HS-27A (cell line): ENCODE measurements around the gene ZNF714.
A peak's percentile ranks its signal among the peaks of the same experiment; 100 is the strongest.
"Not testable (repeated sequence)": the region's sequence is repeated elsewhere in the genome, so short reads cannot be mapped to it uniquely, and the experiment has no call there.

Source experiments
- DNase-seq: peaks from one replicate; pipeline ENCODE4 v3.0.0-alpha.2; 2012; ENCODE audit warnings: low read depth, missing footprints

Gene ZNF714

DNA sequence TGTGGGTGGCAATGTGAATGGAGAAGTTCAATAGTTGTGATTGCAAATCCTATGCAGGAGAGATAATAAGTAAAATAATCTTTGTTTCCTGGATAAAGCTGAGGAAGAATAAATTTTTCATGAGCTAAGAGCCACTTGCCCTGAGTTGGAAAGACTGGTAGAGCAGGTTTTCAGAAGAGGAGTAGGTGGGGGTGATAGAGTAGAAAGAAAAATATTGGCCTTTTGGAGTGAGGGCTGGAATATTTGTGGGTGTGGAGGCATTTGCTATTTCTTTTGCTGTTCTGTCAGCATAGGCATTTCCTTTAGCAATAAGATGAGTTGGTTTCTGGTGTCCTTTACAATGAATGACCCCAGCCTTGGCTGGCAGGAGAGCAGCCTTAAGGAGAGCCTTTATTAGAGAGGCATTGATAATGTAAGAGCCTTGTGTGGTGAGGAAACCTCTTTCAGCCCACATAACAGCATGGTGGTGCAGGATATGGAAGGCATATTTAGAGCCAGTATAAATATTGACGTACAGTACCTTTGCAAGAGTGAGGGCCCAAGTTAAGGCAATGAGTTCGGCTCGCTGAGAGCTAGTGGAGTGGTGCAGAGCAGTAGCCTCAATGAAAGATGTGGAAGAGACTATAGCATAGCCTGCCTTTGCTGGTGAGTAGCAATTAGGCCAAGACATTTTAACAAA lies 48.2 kb downstream of the ZNF714 start:
- no peak for DNase-seq

DNA sequence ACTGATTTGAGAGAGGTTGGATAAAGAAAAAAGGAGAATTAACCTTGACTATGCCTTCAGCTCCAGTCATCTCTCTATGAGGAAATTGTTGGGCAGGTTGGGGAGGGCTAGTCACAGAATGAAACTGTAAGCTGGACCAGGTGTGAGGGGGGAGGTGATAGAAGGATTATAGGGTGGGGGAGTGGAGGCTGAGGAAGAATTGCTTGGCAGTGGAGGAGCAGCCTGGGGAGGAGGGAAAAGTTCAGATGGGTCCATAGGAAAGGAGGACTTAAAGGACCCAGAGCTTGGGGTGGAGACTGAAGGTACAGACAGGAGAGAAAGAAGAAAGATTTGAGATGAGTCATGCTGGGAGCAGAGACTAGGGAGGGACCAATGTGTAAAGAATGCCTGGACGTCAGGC lies 51.6 kb downstream of the ZNF714 start:
- DNase-seq: no peak

DNA sequence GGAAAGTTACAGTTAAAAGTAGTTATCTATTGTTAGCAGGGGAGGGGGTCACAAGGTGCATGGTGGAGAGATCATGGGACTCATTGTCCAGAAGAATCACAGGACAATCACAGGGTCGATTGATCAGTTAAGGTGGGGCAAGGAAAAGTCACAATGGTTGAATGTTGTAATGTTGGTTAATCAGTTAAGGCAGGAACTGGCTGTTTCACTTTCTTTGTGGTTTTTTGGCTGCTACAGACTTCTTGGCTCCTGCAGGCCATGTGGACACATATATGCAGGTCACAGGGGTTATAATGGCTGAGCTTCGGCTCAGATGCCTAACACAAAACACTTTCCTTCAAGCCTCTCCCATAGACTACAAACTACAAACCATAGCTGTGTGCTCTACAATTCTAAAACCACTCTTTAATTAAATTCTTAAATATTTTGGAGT lies 52.9 kb downstream of the ZNF714 start:
- DNase-seq: no peak

DNA sequence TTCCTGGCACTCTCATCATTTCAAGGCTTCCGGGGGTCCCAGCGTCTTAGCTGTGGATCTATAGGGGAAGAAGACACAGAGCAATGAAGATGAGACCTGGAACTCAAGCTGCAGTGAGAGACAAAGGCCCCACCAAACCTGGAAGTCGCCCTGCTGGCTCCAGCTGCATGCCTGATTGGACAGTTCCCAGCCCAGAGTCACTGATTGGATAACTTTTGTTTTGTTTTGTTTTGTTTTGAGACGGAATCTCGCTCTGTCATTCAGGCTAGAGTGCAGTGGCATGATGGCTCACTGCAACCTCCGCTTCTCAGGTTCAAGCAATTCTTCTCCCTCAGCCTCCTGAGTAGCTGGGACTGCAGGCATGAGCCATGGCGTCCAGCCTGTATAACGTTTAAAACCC lies 53.4 kb downstream of the ZNF714 start:
- no peak for DNase-seq

DNA sequence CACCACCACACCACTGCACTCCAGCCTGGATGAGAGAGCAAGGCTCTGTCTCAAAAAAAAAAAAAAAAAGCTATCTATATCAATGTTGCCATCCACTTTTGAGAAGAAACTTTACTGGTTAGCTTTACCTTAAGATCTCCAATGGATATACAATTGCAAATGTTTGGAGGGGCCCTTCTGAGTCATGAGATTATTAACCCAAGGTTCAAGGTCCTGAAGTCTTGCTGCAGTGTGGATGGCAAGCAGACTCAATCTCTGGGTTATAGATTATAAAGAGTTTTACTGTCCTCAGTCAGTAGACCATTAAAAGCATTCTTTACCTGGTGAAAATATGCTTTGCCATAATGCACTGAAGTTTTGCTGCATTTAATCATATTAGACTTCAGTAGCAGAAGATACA lies 56.1 kb downstream of the ZNF714 start:
- DNase-seq: no peak

DNA sequence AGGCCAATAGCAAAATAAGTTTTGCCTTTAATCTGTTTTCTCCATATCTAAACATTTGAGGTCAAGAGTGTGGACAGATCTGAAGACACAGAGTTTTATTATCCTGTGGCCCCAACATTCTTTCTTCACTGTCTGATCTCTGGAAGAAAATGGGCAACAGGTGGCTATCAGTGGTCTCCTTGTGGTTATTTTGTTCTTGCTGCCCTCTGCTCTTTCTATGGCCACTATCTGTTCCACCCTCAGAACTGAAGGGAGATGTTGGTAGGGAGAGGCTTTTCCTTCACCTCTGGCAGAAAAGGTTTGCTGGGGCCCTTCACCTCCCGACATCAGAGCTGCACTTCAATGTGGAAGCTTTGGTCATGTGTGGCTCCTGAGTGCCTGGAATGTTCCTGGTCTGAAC lies 59.0 kb downstream of the ZNF714 start:
- not testable (repeated sequence) for DNase-seq

DNA sequence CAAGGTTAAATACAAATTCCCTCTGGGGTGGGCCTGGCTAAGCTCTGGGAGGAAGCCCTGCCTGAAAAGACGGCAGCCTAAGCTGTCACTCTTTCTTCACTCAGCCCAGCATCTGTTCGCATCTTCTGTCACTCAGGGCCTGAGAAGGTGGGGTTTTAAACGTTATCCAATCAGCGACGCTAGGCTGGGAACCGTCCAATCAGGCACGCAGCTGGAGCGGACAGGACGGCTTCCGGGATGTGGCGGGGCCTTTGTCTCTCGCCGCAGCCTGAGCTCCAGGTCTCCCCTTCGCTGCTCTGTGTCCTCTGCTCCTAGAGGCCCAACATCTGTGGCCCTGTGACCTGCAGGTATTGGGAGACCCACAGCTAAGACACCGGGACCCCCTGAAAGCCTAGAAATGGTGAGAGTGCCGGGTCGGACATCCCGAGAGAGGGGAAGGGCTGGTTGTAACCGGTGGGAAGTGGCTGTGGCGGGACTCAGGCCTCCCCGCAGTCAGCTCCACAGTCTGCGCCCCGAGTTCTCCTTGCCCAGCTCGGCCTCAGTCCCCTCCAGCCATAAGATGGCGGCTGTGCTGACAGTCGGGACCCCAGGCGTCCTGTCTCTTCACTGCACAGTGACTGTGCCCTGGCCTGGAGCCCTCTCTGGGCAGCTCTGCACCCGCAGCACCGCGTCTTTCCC lies 59.9 kb downstream of the ZNF714 start, which contains the start of gene ZNF431:
TSS of gene ZNF431 (plus strand) at position 254 of the 678 bp plus-strand sequence. CDS start at position 398, 144 bp downstream.
- DNase-seq: peak; percentile 82

DNA sequence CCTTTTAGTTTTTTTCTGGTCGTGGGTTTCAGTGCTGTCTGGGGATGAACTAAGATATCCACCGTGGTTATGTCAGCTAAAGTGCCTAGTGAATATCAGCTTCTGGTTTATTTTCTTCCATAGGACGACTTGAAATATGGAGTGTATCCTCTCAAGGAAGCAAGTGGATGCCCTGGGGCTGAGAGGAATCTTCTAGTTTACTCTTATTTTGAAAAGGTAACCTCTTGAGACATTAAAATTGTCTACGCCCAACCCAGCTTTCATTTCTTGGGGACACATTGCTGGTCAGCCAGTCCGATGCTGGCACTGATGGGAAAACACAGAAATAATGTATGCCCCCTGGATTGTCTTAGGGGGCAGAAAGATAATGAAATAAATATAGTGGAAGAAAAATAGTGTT lies 61.4 kb downstream of the ZNF714 start:
- DNase-seq: no peak

DNA sequence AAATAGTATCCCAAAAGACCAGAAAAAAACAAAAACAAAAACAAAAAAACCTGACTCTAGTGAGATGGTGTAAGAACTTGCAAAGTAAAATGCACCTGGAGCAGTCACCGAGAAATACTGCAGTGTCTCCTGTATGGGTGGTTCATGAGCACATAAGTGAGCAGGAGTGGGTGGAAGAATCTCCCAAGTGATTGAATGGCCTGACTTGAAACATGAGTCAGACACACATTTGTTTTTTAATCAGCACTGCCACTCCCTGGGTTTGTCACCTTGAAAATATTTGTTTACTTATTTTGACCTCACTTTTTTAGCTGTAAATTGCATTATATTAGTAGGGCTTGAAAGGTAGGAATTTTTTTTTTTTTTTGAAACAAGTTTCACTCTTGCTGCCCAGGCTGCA lies 61.9 kb downstream of the ZNF714 start:
- no peak for DNase-seq

DNA sequence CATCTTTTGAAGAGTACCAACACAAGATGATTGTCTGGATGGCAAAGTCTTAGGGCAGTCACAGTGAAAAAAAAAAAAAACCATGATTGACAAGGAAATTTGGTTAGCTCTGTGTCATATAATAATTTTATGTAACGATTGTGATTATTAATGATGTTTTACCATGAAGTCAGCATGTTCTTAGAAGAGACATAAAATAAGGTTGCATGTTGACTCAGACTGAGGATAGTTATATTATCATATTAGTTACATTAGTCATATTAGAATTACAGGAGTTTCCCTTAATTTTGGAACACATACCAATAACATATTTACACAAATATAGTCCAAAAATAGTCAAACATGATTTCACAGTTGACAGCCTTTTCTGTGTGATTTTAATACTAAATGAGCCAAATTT lies 65.5 kb downstream of the ZNF714 start:
- DNase-seq: no peak

DNA sequence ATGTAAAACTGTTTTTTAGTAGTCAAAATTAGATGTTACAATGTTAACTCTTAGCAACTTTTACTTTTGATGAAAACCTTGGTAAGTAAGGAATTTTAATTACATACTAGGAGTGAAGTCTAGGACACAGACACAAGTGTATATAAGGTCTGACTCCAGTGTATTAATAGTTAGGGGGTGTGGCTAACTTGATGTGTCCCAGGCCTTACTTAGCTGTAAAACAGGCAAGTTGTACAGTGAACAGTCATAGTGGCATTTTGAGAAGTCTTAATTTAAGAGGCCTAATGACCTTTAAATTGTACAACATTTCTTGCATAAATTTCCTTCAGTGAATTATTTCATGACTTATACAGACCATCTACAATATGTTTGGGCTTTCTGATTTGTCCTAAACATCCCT lies 66.7 kb downstream of the ZNF714 start:
- DNase-seq: no peak

DNA sequence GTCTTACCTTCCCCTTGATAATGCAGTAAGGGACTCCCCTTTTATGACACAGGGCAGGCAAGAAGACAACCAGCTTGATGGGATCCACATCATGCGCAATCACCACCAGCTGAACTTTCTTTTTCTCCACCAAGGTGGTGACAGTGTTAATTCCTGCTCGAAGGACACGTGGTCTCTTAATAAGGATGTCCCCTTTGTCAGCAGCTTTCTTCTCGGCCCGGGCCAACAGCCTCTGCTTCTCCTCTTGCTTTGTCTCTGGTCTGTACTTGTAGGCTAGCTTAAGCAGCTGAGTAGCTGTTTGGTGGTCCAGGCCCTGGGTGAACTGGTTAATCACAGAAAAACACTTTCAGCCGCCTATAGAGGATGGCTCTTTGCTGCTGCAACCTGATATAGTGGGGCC lies 67.9 kb downstream of the ZNF714 start:
- DNase-seq: no peak

DNA sequence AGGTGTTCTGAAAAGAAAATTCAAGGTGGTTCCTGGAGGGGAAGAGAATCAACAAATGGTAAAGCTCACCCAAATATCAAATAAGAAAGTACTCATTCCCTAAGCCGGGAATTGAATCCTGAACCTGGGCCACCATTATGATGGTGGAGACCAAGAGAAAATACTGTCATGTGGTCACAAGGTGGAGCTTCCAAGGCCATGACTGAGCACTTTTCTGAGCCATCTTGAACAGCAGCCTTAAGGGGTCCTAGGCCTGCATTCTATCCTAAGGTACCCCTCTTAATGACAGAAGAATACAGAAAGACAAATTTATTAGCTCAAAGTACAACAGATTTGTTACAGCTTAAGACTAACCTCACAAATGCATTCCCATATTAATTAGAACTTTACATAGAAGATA lies 69.5 kb downstream of the ZNF714 start:
- no peak for DNase-seq

DNA sequence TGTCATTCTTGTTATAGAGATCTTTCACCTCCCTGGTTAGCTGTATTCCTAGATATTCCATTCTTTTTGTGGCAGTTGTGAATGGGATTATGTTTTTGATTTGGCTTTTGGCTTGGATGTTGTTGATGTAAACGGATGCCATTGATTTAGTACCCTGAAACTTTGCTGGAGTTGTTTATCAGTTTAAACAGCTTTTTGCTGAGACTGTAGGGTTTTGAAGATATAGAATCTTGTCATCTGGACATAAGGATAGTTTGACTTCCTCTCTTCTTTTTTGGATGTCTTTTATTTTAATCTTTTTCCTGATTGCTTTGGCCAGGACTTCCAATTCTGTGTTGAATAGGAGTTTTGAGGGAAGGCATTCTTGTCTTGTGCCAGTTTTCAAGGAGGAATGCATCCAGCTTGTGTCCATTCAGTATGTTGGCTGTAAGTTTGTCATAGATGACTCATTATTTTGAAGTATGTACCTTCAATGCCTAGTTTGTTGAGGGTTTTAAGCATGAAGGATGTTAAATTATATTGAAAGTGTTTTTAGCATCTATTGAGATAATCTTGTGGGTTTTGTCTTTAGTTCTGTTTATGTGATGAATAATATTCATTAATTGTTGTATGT lies 76.6 kb downstream of the ZNF714 start:
- DNase-seq: no peak

DNA sequence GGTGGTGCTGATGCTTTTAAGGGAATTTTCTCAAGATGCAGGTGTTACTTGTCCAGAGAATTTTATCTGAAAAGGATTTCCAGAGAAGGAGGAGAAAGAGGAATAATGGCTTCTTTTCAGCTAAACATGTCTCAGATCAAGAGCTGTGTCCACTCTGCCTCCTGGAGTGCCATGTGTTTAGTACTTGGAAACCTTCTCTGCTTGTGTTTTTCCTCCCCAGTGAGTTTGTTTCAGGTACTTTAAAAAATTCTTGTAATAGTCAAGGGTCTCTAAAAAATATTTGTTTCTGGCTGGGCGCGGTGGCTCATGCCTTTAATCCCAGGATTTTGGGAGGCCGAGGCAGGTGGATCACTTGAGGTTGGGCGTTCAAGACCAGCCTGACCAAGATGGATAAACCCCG lies 82.5 kb downstream of the ZNF714 start:
- no peak for DNase-seq

DNA sequence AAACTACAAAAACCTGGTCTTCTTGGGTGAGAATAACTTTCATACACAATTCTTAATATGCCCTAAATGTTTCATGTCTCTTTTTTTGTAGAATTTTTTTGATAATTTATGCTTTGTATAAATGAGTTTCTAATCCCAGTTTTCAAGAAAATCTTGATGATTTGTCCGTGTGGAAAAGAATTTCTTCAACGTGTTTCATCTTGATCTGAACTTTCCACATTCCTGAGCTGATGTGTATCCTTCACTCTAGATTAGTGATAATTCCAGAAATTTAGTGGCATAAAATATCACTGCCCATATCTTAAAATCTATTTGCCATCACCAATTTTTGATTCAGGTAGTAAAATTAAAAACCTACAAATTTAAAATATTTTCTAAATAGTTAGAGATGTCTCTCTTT lies 84.4 kb downstream of the ZNF714 start:
- no peak for DNase-seq
